ENCODE measurements around the gene TBC1D1. TPM values are rescaled to one million over a fixed set of nuclear protein-coding genes. Genes with fewer than 3 reads are reported as not detected.

The TBC1D1 gene
- total RNA-seq, 1 donor, result 59.9 TPM

DNA sequence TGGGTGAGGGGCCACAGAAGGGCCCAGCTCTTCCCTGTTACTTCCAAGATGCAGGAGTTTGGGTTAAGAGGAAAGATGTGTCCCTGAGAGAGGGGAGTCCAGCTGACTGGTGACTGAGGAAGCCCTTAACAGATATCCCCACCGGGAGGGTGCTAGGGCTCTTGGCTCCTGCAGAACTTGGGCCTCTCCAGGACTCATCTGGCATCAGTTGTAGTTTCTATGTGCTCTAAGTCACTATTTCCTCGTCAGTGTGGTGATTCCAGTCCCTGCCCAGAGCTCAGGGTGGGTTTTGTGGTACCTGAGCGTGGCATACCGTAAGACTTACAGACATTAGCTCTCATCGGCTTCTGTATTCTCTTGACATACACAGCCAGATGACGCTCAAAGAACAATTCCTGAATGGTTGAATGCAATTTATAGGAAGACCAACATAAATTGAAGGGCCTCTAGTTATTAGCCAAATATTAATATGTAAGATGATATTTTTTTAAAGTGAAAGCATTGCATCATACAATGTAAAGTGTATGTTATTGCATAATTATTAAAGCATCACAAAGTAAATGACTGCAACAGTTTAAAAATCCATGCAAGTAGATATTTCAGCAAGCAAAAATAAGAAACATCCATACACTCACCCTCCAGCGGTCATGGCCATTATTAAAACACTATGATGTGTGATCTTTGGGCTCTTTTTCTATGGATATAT is 264.9 kb downstream of the TBC1D1 start:
- peak; percentile 48 for DNase-seq (ENCODE audit: low read depth)
- H3K4me3 ChIP-seq (ENCODE audit: low read depth, low read length), result no peak overlapping the region
- no peak for TF ChIP-seq CTCF (IDR thresholded peaks at IDR 0.05; ENCODE audit: insufficient read depth, low read length)

- DNase-seq (ENCODE audit: low read depth), result peak; percentile 65
- H3K4me3 ChIP-seq (ENCODE audit: low read depth, low read length), result no peak overlapping the region
- TF ChIP-seq CTCF (IDR thresholded peaks at IDR 0.05; ENCODE audit: insufficient read depth, low read length), result no peak
Observed at GRCh38 chr4:38157592-38157991, 266.7 kb downstream of the TBC1D1 start.

GRCh38 chr4:38160487-38161207 is 269.8 kb downstream of the TBC1D1 start:
- DNase-seq (ENCODE audit: low read depth), result peak; percentile 96
- H3K4me3 ChIP-seq (ENCODE audit: low read depth, low read length), result no peak overlapping the region
- TF ChIP-seq CTCF (IDR thresholded peaks at IDR 0.05; ENCODE audit: insufficient read depth, low read length), result no peak

DNA sequence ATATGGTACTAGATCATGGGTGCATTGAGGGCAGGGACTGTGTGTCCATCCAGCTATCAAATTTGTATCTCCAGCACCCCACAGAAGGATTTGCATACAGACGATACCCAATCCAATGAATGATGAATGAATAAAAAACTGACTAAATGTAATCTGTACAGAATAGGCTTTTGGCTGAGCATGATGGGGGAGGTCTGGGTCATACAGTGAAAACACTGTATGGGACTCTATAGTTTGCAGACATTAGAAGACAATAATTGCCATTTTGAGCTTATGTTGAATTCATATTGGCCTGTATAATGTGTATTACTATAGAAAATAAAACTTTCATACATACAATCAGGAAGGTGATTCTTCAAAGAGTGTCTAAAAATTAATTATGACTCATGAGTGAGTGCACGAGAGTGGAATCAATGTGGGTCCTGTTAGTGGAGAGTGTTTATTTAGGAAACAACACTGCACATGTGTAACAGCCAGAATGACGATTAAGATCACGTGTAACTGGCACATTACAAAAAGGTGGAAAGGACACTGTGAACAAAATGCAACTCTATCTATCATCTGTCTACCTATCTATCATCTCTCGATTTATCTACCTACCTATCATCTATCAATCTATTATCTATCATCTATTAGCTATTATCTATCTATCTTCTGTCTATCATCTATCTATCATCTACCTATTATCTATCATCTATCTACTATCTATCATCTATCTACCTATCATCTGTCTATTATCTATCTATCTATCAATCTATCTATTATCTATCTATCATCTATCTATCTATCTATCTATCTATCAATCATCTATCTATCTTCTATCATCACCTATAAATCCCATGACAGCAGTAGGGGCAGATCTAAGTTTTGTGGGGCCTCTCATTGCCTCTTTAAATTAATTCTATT is 270.6 kb downstream of the TBC1D1 start:
- no peak for TF ChIP-seq CTCF (IDR thresholded peaks at IDR 0.05; ENCODE audit: insufficient read depth, low read length)
- DNase-seq (ENCODE audit: low read depth), result no peak
- H3K4me3 ChIP-seq (ENCODE audit: low read depth, low read length), result no peak overlapping the region

GRCh38 chr4:38162240-38162784 is 271.4 kb downstream of the TBC1D1 start:
- no peak for TF ChIP-seq CTCF (IDR thresholded peaks at IDR 0.05; ENCODE audit: insufficient read depth, low read length)
- DNase-seq (ENCODE audit: low read depth), result peak; percentile 89
- no peak overlapping the region for H3K4me3 ChIP-seq (ENCODE audit: low read depth, low read length)

DNA sequence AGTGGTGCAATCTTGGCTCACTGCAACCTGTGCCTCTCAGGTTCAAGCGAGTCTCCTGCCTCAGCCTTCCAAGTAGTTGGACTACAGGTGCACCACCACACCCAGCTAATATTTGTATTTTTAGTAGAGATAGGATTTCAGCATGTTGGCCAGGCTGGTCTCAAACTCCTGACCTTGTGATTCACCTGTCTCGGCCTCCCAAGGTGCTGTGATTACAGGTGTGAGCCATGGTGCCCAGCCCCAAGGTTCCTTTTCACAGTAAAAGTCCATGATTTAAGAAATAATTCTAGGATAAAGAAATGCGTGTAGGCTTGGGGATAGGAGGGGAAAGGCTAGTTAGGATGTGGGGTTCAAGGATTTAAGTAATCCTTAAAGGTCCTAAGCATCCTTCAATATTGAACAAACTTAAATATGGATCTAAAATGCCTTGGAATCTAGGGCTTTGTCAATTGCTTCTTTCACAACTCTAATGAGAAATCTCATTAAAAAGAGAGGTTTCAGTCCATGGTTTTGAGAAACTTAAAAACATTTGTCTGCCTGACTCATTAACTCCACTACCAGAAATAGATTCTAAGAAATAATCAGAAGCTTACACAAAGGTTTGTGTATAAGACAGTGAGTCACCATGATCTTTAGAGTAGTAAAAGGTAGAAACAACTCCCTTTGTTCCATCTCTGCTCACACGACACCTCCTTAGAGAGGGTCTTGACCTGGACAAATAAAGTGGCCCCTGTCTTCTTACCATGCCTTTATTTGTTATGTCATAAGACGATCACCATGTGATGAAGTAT is 272.5 kb downstream of the TBC1D1 start:
- no peak for TF ChIP-seq CTCF (IDR thresholded peaks at IDR 0.05; ENCODE audit: insufficient read depth, low read length)

More for the DNA sequence above, 272.5 kb downstream of the TBC1D1 start:
- peak; percentile 63 for DNase-seq (ENCODE audit: low read depth)
- H3K4me3 ChIP-seq (ENCODE audit: low read depth, low read length), result no peak overlapping the region

Data from fibroblast of the aortic adventitia (primary cell).